RWPE1 (cell line): ENCODE results near the gene PDE6C.

Source experiments
- CTCF ChIA-PET: fragments of 350-600 bp; sonication (Branson Sonifier 250); formaldehyde crosslinking; extraction: SDS; loops from one replicate; lab custom pipeline; 2021; lab: Yijun Ruan, JAX
- POLR2A ChIA-PET: fragments of 400-600 bp; formaldehyde crosslinking; extraction: SDS; loops from one replicate; lab custom pipeline; 2020; ENCODE audit warnings: antibody characterized with exemption; ENCODE audit not compliant: low non-redundant PET; lab: Yijun Ruan, JAX
- DNase-seq: peaks from one replicate; pipeline ENCODE4 v3.0.0; 2012; ENCODE audit warnings: low spot score
- H3K27ac ChIP-seq: fragments of 450-650 bp; 2 replicates; pipeline ENCODE4 v1.5.1; 2017
- CTCF ChIP-seq: fragments of 450-650 bp; conservative IDR thresholded peaks from 2 replicates; pipeline ENCODE4 v1.5.1; 2017; ENCODE audit warnings: low read depth, mild to moderate bottlenecking

Gene PDE6C

GRCh38 chr10:93612311-93612710, at the start of gene PDE6C:
Gene PDE6C, plus strand, starts transcription at chr10:93612537. Its CDS starts 189 bp downstream, at chr10:93612726.
- no peak for DNase-seq
- no peak within 1 kb of the TSS for H3K27ac ChIP-seq
- CTCF ChIA-PET = no interaction called here
- POLR2A ChIA-PET = no interaction called here
- no peak for TF ChIP-seq CTCF

- DNase-seq = no peak
- CTCF ChIA-PET = interaction anchor here (0.6 to 0.7 kb wide), 2 partner anchors 10 to 493 kb away, joined by 3 read pairs; no protein-coding TSS in a partner anchor
- no peak overlapping the region for H3K27ac ChIP-seq
- no peak for TF ChIP-seq CTCF
- POLR2A ChIA-PET = no interaction called here
These were observed 46.9 kb upstream of the PDE6C start for GRCh38 chr10:93565446-93565845.

GRCh38 chr10:93566435-93567276, 45.7 kb upstream of the PDE6C start, which contains the start of gene FFAR4:
Gene FFAR4, plus strand, starts transcription at chr10:93566665. Its CDS starts 56 bp downstream, at chr10:93566721.
- CTCF ChIA-PET = interaction anchor here (0.6 kb wide), 1 partner anchor 1651 kb away, joined by 7 read pairs; no protein-coding TSS in a partner anchor
- POLR2A ChIA-PET = no interaction called here
- no peak for TF ChIP-seq CTCF
- DNase-seq = no peak
- no peak within 1 kb of the TSS for H3K27ac ChIP-seq

- POLR2A ChIA-PET = interaction anchor here (0.6 kb wide), 1 partner anchor 844 kb away, joined by 3 read pairs; no protein-coding TSS in a partner anchor
- TF ChIP-seq CTCF = no peak
- CTCF ChIA-PET = interaction anchor here (0.5 to 0.7 kb wide), 5 partner anchors 22 to 1652 kb away, joined by 3 to 7 read pairs (median 3); no protein-coding TSS in a partner anchor
- DNase-seq = no peak
- H3K27ac ChIP-seq = no peak overlapping the region
These were observed 44.8 kb upstream of the PDE6C start for GRCh38 chr10:93567277-93568104.

- H3K27ac ChIP-seq = no peak overlapping the region
- CTCF ChIA-PET = interaction anchor here (0.5 to 0.7 kb wide), 5 partner anchors 23 to 304 kb away, joined by 3 to 5 read pairs (median 3); no protein-coding TSS in a partner anchor
- TF ChIP-seq CTCF = no peak
- POLR2A ChIA-PET = interaction anchor here (0.6 kb wide), 1 partner anchor 844 kb away, joined by 3 read pairs; no protein-coding TSS in a partner anchor
- no peak for DNase-seq
These were observed 44.3 kb upstream of the PDE6C start for GRCh38 chr10:93568105-93568390.

GRCh38 chr10:93570383-93570782, 42.0 kb upstream of the PDE6C start:
- no peak overlapping the region for H3K27ac ChIP-seq
- CTCF ChIA-PET = no interaction called here
- TF ChIP-seq CTCF = no peak
- POLR2A ChIA-PET = no interaction called here
- no peak for DNase-seq
